ENCODE measurements around the gene VN1R5.

VN1R5 gene

DNA sequence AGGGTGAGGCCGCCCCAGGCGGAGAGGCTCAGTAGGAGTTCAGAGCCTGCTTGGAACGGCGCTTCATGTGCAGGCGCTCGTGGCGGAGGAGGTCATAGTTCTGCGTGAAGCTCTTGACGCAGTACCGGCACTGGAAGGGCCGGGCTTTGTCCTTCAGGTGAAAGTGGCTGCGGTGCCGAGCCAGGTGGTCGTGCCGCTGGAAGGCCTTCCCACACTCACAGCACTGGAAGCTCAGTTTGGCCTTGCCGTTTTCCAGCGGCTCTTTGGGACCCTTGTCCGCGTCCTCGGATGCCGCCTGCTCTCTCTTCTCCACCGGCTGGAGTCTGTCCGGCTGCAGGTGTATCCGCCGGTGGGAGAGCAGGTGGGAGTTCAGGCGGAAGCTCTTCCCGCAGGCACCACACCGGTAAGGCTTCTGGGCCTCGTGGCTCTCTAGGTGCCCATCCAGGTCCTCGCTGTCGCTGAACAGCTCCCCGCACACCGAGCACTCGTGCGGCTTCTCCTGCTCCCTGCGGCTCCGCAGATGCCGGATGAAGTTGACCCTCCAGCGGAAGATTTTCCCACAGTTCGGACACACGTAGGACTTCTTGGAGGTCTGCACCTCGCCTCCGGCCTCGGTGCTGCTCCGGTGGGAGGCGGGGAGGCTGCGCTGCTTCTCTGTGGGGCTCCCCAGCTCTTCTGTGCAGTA, 44.8 kb downstream of the VN1R5 start:
- H3K9me3 ChIP-seq = no peaks in the 10 kb centered on the region
- no peak overlapping the region for H3K4me3 ChIP-seq (ENCODE audit: low read depth, low read length)
- H3K36me3 ChIP-seq = peaks cover 42% of the 10 kb centered on the region
- H3K27me3 ChIP-seq = no peaks in the 10 kb centered on the region
- no peak for DNase-seq
- H3K4me1 ChIP-seq = no peaks in the 10 kb centered on the region
- TF ChIP-seq, protein P1, sequence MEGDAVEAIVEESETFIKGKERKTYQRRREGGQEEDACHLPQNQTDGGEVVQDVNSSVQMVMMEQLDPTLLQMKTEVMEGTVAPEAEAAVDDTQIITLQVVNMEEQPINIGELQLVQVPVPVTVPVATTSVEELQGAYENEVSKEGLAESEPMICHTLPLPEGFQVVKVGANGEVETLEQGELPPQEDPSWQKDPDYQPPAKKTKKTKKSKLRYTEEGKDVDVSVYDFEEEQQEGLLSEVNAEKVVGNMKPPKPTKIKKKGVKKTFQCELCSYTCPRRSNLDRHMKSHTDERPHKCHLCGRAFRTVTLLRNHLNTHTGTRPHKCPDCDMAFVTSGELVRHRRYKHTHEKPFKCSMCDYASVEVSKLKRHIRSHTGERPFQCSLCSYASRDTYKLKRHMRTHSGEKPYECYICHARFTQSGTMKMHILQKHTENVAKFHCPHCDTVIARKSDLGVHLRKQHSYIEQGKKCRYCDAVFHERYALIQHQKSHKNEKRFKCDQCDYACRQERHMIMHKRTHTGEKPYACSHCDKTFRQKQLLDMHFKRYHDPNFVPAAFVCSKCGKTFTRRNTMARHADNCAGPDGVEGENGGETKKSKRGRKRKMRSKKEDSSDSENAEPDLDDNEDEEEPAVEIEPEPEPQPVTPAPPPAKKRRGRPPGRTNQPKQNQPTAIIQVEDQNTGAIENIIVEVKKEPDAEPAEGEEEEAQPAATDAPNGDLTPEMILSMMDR (IDR thresholded peaks at IDR 0.05; ENCODE audit: low read depth, low read length) = no peak

DNA sequence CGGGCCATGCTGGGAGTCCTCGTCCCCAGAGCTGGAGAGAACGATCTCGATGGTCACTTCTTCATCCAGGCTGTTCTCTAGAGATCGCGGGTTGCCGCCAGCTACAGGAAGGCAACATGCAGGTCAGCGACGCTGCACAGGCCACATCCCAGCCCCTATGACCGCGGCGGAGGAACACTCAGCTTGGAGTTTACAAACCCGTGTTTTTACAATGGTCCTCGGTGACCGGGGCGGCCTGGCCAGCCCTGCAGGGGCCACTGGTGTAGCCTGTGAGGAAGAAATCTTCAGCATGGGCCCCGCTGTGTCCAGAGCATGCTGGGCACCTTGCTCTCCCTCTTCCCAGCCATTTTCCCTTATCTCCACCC, 45.3 kb downstream of the VN1R5 start:
- Histone ChIP-seq H3K4me1 (no peaks in the 10 kb centered on the region), H3K9me3 (no peaks in the 10 kb centered on the region), H3K36me3 (peaks cover 42% of the 10 kb centered on the region), H3K4me3 (ENCODE audit: low read depth, low read length) (no peak overlapping the region), H3K27me3 (no peaks in the 10 kb centered on the region)
- no peak for DNase-seq
- TF ChIP-seq, protein P1 (IDR thresholded peaks at IDR 0.05; ENCODE audit: low read depth, low read length) = no peak

DNA sequence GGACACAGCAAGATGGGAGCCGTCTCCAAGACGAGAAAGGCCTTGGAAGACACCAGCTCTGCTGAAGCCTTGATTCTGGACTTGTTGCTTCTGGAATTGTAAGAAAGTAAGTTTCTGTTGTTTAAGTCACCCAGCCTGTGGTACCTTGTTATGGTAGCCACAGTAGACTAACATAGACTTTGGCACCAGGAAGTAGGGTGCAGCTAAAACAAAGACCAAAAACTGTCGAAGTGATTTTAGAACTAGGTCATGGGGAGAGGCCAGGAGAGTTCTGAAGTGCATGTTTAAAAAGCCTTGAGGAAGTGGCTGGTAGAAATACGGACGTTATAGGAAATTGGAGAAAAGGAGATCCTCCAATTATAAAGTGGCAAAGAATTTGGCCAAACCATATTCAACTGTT, 47.3 kb downstream of the VN1R5 start:
- no peaks in the 10 kb centered on the region for H3K9me3 ChIP-seq
- H3K4me1 ChIP-seq = no peaks in the 10 kb centered on the region
- TF ChIP-seq, protein P1 (IDR thresholded peaks at IDR 0.05; ENCODE audit: low read depth, low read length) = no peak
- H3K4me3 ChIP-seq (ENCODE audit: low read depth, low read length) = no peak overlapping the region
- no peak for DNase-seq
- H3K27me3 ChIP-seq = no peaks in the 10 kb centered on the region
- H3K36me3 ChIP-seq = peaks cover 58% of the 10 kb centered on the region

DNA sequence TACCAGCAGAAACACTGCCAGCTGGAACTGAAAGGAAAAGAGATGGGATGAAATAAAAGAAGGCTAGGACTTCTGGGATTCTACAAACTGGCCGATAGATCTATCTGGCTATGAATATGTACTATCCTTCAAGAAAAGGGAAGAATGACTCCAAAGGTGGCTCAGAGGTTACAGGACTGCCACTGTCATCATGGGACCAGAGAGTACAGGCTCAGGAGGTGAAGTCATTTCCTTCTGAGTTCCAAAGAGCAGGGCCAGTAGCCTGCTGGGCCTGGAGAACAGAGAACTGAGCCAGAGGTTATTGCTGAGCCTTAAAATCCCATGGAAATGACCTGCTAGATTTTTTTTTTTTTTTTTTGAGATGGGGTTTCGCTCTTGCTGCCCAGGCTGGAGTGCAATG, 48.2 kb downstream of the VN1R5 start:
- H3K4me3 ChIP-seq (ENCODE audit: low read depth, low read length) = no peak overlapping the region
- no peaks in the 10 kb centered on the region for H3K27me3 ChIP-seq
- H3K9me3 ChIP-seq = no peaks in the 10 kb centered on the region
- TF ChIP-seq, protein P1 (IDR thresholded peaks at IDR 0.05; ENCODE audit: low read depth, low read length) = no peak
- DNase-seq = no peak
- no peaks in the 10 kb centered on the region for H3K4me1 ChIP-seq
- H3K36me3 ChIP-seq = peaks cover 67% of the 10 kb centered on the region
